VCaP (cell line): ENCODE measurements around the gene NOXO1.
A peak's percentile ranks its signal among the peaks of the same experiment; 100 is the strongest.

Source experiments
- H3K27ac ChIP-seq: fragments of 450-650 bp; 2 replicates; pipeline ENCODE4 v1.5.1; 2017
- TF ChIP-seq, protein P1 (sequence below): fragments of 450-650 bp; conservative IDR thresholded peaks from 2 replicates; pipeline ENCODE4 v1.5.1; 2017; ENCODE audit warnings: mild to moderate bottlenecking, moderate library complexity

Gene NOXO1

DNA sequence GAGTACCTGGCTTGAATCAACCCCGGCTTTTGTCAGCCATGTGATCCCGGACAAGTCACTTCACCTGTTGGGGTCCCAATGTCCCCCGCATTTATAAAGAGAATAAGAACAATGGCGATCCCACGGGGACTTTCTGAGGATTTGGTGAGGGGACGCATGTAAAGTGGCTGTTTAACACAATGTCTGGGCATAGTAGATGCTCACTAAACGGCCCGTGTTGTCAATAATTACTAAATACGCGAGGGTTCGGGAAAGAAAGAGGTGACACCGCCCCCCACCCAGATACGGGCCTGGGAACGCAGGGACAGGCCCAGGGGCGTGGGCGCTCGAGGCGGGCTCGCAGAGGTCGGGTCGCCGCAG, 10.3 kb upstream of the NOXO1 start:
- H3K27ac ChIP-seq = no peak overlapping the region
- TF ChIP-seq, protein P1, sequence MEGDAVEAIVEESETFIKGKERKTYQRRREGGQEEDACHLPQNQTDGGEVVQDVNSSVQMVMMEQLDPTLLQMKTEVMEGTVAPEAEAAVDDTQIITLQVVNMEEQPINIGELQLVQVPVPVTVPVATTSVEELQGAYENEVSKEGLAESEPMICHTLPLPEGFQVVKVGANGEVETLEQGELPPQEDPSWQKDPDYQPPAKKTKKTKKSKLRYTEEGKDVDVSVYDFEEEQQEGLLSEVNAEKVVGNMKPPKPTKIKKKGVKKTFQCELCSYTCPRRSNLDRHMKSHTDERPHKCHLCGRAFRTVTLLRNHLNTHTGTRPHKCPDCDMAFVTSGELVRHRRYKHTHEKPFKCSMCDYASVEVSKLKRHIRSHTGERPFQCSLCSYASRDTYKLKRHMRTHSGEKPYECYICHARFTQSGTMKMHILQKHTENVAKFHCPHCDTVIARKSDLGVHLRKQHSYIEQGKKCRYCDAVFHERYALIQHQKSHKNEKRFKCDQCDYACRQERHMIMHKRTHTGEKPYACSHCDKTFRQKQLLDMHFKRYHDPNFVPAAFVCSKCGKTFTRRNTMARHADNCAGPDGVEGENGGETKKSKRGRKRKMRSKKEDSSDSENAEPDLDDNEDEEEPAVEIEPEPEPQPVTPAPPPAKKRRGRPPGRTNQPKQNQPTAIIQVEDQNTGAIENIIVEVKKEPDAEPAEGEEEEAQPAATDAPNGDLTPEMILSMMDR = no peak

GRCh38 chr16:1991135-1991551, 9.9 kb upstream of the NOXO1 start:
- H3K27ac ChIP-seq = no peak overlapping the region
- TF ChIP-seq, protein P1 = no peak

DNA sequence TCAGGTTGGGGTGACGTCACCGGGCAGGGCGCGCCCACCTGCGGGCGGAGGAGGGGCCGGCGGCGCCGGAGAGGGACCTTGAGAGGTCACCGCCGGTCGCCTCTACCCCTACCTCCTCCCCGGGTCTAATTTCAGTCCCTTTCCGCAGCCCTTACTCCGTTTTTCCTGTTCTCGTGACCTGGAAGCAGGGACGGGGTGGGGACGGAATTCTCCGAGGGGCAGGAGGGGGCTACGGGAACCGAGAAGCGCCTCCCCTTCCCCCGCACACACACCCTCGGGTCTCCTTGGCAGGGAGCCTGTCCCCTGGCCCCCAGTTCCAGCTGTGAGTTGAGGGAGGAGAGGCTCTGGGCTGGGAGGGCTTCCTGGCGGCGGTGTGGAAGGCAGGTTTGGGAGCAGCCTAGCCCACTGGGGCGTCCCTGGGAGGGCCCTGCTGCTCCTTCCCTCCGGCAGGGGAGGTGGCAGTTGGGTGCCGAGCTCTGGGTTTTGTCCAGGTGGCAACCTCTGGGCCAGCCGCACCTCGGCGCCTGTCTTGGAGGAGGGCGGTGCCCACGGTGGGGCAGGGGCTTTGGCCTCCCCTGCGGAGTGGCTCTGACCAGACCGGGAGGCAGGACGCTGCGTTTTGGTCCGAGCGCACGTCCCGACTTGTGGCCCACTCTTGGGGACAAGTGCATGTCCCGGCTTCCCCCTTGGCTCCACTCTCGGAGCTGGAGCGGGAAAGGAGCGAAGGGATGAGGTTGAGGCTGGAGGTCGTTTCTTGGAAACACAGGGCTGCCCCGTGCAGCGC, 9.3 kb upstream of the NOXO1 start:
- TF ChIP-seq, protein P1 = no peak
- H3K27ac ChIP-seq = peak overlapping the region; percentile 13; the same call in 1 of the 2 replicates

- peak overlapping the region; percentile 13; the same call in 1 of the 2 replicates for H3K27ac ChIP-seq
- TF ChIP-seq, protein P1 = no peak
Measured at GRCh38 chr16:1990101-1990350, 8.8 kb upstream of the NOXO1 start.

- TF ChIP-seq, protein P1 = no peak
- peak within 1 kb of the TSS; percentile 13; the same call in 1 of the 2 replicates for H3K27ac ChIP-seq
Measured at GRCh38 chr16:1989209-1990100, 8.2 kb upstream of the NOXO1 start, which contains the start of gene SYNGR3. Gene SYNGR3, plus strand, starts transcription at chr16:1989970. Its CDS starts 133 bp downstream, at chr16:1990103.

GRCh38 chr16:1987198-1987597, 5.9 kb upstream of the NOXO1 start:
- H3K27ac ChIP-seq = no peak overlapping the region
- TF ChIP-seq, protein P1 = no peak

DNA sequence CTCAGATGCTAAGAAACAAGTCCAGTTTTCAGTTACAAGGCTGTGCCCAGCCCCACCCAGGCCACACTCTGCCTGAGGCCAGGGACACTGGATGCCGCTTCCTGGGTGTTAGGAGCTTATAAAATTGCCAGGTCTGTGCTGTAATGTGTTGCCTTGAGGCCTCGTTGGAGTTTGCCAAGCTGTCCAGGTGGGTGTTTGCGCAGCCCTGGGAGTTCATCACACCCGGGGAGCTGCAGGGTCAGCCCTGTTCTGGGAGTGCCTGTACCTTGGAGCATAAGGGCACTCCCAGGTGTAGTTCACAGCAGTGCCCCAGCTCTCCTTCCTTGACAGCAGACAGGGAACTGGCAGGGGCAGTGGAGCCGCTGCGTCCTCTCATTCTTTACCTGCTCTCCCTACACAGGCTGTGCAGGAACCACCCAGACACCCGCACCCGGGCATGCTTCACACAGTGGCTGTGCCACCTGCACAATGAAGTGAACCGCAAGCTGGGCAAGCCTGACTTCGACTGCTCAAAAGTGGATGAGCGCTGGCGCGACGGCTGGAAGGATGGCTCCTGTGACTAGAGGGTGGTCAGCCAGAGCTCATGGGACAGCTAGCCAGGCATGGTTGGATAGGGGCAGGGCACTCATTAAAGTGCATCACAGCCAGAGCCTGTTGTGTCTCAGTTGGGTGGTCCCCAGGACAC, 4.3 kb upstream of the NOXO1 start:
- peak overlapping the region; percentile 81; the same call in 1 of the 2 replicates for H3K27ac ChIP-seq
- TF ChIP-seq, protein P1 = no peak
